BLaER1 (cell line): ENCODE data around the gene TNRC6B.

ENCODE experiments used
- H3K27ac ChIP-seq: shearing (Covaris generic); formaldehyde crosslinking; 2 replicates; pipeline ENCODE4 v1.8.1; 2022
- H3K27me3 ChIP-seq: shearing (Covaris generic); formaldehyde crosslinking; 2 replicates; pipeline ENCODE4 v1.8.1; 2022
- H3K36me3 ChIP-seq: shearing (Covaris generic); formaldehyde crosslinking; 2 replicates; pipeline ENCODE4 v1.8.1; 2022
- H3K4me1 ChIP-seq: shearing (Covaris generic); formaldehyde crosslinking; 2 replicates; pipeline ENCODE4 v1.8.1; 2022
- H3K4me2 ChIP-seq: shearing (Covaris generic); formaldehyde crosslinking; 2 replicates; pipeline ENCODE4 v1.8.1; 2022
- H3K4me3 ChIP-seq: shearing (Covaris generic); formaldehyde crosslinking; 2 replicates; pipeline ENCODE4 v1.8.1; 2022
- H3K9ac ChIP-seq: shearing (Covaris generic); formaldehyde crosslinking; 2 replicates; pipeline ENCODE4 v1.8.1; 2022
- H3K9me3 ChIP-seq: shearing (Covaris generic); formaldehyde crosslinking; 2 replicates; pipeline ENCODE4 v1.8.1; 2022
- H4K20me1 ChIP-seq: shearing (Covaris generic); formaldehyde crosslinking; 2 replicates; pipeline ENCODE4 v1.8.1; 2022
- Cebpa-rat ChIP-seq: shearing (Covaris generic); IDR thresholded peaks from 2 replicates; pipeline ENCODE4 v1.8.1; 2022

TNRC6B gene

DNA sequence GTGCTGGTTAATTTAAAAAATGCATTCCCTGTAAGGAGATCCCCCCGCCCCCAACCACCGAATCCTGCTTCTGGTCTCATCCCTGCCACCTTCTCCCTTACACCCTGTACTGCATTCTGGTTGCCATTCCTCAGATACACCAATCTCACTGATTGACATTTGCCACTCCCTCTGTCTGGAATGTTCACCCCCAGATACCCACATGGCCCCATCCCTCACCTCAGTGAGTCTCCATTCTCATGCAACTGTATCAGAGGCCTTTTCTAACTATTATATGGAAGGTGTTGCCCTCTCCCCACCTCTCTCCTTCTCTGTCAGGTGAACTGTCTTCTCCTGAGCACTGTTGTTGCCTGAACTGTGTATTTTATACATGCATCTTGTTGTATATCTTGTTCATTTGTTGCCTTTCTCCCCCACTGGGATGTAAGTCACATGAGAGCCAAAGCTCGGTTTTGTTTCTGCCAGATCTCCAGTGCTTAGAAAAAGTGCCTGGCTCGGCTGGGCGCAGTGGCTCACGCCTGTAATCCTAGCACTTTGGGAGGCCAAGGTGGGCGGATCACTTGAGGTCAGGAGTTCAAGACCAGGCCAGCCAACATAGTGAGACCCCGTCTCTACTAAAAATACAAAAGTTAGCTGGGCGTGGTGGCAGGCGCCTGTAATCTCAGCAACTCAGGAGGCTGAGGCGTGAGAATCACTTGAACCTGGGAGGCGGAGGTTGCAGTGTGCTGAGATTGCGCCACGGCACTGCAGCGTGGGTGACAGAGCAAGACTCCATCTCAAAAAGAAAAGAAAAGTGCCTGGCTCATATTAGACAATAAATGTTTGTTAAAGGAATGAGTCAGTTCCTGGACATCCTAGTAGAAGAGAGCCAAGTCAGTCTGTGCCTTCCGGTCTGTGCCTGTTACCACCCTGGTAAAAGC is 61.0 kb downstream of the TNRC6B start:
- H3K9me3 ChIP-seq, result no peaks in the 10 kb centered on the region
- H3K4me2 ChIP-seq, result no peak overlapping the region
- TF ChIP-seq Cebpa-rat, result no peak
- H4K20me1 ChIP-seq, result peaks cover 97% of the 10 kb centered on the region
- peaks cover 56% of the 10 kb centered on the region for H3K4me1 ChIP-seq
- no peak overlapping the region for H3K27ac ChIP-seq
- no peak overlapping the region for H3K9ac ChIP-seq
- no peaks in the 10 kb centered on the region for H3K27me3 ChIP-seq
- no peak overlapping the region for H3K4me3 ChIP-seq
- peaks cover 26% of the 10 kb centered on the region for H3K36me3 ChIP-seq

DNA sequence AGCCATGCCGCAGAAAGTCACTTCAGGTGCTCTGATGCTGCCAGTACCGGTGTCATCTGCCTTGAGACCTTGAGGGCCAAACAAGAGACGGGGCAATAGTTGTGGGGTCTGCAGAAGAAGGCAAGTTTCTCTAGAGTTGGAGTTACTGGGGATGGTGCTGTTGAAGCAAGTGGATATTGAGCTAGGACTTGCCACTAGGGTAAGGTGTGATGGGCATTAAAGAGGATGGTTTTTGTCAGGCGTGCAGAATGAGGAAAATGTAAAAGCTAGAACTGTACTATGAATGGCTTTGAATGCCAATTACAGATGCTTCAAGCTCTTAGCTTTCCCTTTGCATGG is 61.6 kb downstream of the TNRC6B start:
- H3K9ac ChIP-seq, result no peak overlapping the region
- H3K4me2 ChIP-seq, result no peak overlapping the region
- peaks cover 97% of the 10 kb centered on the region for H4K20me1 ChIP-seq
- H3K36me3 ChIP-seq, result peaks cover 22% of the 10 kb centered on the region
- H3K9me3 ChIP-seq, result no peaks in the 10 kb centered on the region
- H3K27ac ChIP-seq, result no peak overlapping the region
- peaks cover 56% of the 10 kb centered on the region for H3K4me1 ChIP-seq
- no peaks in the 10 kb centered on the region for H3K27me3 ChIP-seq
- no peak for TF ChIP-seq Cebpa-rat
- no peak overlapping the region for H3K4me3 ChIP-seq

DNA sequence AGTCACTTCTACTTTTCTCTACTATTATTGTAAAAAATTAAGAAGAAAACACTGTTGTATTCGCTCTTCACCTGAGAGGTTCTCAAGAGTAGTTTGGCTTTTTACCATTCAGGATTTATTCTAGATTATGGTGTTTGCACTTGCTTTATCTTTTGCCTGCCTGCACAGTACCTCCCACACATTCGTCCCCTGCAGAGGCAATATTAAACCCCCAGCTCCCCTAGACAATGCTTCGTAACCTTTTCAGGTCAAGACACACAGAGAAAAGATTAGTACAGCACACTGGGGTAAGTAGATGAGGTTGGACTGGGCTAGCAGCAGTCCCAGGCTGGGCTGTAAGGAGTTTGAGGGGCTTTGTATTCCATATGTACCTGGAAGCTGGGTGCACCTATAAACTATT is 62.4 kb downstream of the TNRC6B start:
- Histone ChIP-seq H3K27ac (no peak overlapping the region; the same call in 1 of the 2 replicates), H3K9ac (no peak overlapping the region), H3K4me1 (peaks cover 52% of the 10 kb centered on the region), H3K4me3 (no peak overlapping the region), H3K36me3 (peaks cover 26% of the 10 kb centered on the region), H4K20me1 (peaks cover 93% of the 10 kb centered on the region), H3K9me3 (no peaks in the 10 kb centered on the region), H3K27me3 (no peaks in the 10 kb centered on the region), H3K4me2 (no peak overlapping the region; the same call in 1 of the 2 replicates)
- no peak for TF ChIP-seq Cebpa-rat

DNA sequence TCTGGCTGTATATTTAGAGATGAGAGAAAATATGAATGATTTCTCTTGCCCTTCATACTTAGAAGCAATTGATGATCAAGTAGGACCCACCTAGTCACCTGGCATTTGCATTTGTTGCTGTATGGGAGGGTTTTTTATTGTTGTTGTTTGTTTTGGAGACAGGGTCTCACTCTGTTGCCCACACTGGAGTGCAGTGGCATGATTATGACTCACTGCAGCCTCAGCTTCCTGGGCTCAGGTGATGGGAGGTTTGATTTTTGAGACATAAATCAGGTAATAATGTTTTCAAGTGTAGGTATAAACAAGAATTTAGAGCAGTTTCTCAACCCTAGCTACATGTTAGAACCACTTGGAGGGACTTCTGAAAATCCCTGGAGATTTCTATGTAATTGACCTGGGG is 63.0 kb downstream of the TNRC6B start:
- Histone ChIP-seq H3K27ac (no peak overlapping the region), H3K9me3 (no peaks in the 10 kb centered on the region), H3K9ac (no peak overlapping the region), H3K36me3 (peaks cover 29% of the 10 kb centered on the region), H3K4me2 (peak overlapping the region; percentile 28), H4K20me1 (peaks cover 89% of the 10 kb centered on the region), H3K27me3 (no peaks in the 10 kb centered on the region), H3K4me1 (peaks cover 47% of the 10 kb centered on the region), H3K4me3 (no peak overlapping the region)
- TF ChIP-seq Cebpa-rat, result no peak

DNA sequence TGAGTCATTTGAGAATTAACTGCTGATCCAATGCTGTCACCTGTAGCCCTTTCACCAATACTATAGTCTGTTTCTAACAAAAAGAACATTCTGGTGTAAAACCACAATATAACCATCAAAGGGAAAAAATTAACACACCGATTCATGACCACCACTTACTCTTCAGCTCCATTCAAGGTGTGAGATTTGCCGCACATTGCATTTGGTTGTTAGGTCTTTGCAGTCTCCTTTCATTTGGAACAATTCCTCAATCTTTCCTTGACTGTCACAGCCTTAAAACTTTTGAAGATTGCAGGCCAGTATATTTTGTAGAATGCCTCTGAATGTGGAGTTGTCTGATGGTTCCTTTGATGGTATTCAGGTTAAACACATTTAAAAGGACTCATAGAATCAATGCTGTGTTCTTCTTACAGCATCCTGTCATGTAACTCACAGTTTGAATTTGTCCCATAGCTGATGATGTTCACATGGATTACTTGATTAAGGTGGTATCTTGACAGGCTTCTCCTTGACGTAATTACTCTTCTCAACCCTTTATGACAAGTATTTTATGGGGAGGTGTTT is 63.6 kb downstream of the TNRC6B start:
- H3K27ac ChIP-seq, result no peak overlapping the region
- H3K4me2 ChIP-seq, result peak overlapping the region; percentile 28; the same call in 1 of the 2 replicates
- H4K20me1 ChIP-seq, result peaks cover 85% of the 10 kb centered on the region
- H3K36me3 ChIP-seq, result peaks cover 31% of the 10 kb centered on the region
- H3K27me3 ChIP-seq, result no peaks in the 10 kb centered on the region
- H3K4me1 ChIP-seq, result peaks cover 47% of the 10 kb centered on the region
- H3K4me3 ChIP-seq, result no peak overlapping the region
- H3K9me3 ChIP-seq, result no peaks in the 10 kb centered on the region
- no peak overlapping the region for H3K9ac ChIP-seq
- no peak for TF ChIP-seq Cebpa-rat

DNA sequence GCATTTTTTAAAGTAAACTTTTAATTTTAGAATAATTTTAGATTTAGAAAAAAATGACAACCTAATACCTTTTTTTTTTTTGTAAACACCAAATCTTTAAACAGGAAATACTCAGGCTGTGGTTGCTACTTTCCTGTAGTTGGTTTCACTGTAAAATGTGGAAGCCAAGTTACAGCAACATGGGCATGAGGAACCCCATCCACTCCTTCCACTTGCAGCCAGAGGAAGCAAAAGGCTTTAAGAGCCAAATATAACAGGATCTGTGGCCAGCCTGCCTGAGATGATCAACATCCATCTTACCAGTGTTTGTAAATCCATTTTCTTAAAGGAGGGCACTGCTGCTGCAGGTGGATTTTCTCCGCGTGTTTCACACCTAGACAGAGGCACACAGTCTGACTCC is 66.2 kb downstream of the TNRC6B start:
- Histone ChIP-seq H3K27ac (peak overlapping the region; percentile 40; the same call in 1 of the 2 replicates), H4K20me1 (peaks cover 80% of the 10 kb centered on the region), H3K9ac (no peak overlapping the region), H3K4me3 (no peak overlapping the region), H3K9me3 (no peaks in the 10 kb centered on the region), H3K4me2 (peak overlapping the region; percentile 75), H3K4me1 (peaks cover 44% of the 10 kb centered on the region), H3K27me3 (no peaks in the 10 kb centered on the region), H3K36me3 (peaks cover 37% of the 10 kb centered on the region)
- TF ChIP-seq Cebpa-rat, result no peak

DNA sequence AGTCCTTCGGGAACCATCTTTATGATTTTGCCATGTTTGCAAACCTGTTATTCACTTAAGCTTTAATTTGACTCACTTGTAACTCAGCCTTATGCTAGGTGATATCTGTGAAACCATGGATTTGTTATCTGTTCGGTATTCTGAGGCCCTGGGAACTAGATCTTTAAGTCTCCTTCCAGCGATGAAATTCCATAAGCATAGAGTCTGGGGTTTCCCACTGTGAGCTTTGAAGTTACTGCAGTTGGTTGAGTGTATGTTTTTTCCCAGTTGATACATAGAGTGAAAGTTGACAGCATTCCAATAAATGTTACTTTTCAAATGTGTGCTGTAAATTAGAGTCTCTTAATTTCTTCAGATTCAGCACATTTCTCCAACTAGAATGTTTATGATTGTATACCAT is 66.9 kb downstream of the TNRC6B start:
- Histone ChIP-seq H3K9ac (no peak overlapping the region), H3K4me3 (no peak overlapping the region), H4K20me1 (peaks cover 80% of the 10 kb centered on the region), H3K27me3 (no peaks in the 10 kb centered on the region), H3K27ac (peak overlapping the region; percentile 40; the same call in 1 of the 2 replicates), H3K36me3 (peaks cover 43% of the 10 kb centered on the region), H3K9me3 (no peaks in the 10 kb centered on the region), H3K4me1 (peaks cover 48% of the 10 kb centered on the region), H3K4me2 (no peak overlapping the region)
- TF ChIP-seq Cebpa-rat, result no peak

DNA sequence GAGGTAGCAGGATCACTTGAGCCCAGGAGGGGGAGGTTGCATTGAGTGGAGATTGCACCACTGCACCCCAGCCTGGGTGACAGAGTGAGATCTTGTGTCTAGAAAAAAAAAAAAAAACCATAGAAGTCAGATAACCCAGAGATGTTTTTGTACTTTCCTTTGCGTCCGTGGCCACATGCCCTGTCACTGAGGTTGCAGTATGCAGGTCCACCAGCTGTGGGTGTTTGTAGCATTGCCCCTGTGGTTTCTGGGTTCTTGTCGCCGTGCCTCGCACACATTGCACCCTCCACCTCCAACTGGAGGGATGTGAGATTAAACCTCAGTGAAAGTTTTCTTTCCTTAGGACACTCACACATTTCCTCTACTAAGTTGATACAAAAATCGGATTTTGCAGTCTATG is 70.3 kb downstream of the TNRC6B start:
- Histone ChIP-seq H3K27me3 (no peaks in the 10 kb centered on the region), H4K20me1 (peaks cover 58% of the 10 kb centered on the region), H3K27ac (no peak overlapping the region), H3K9ac (no peak overlapping the region), H3K4me3 (no peak overlapping the region), H3K4me1 (peaks cover 24% of the 10 kb centered on the region), H3K4me2 (no peak overlapping the region), H3K9me3 (no peaks in the 10 kb centered on the region), H3K36me3 (peaks cover 76% of the 10 kb centered on the region)
- no peak for TF ChIP-seq Cebpa-rat

DNA sequence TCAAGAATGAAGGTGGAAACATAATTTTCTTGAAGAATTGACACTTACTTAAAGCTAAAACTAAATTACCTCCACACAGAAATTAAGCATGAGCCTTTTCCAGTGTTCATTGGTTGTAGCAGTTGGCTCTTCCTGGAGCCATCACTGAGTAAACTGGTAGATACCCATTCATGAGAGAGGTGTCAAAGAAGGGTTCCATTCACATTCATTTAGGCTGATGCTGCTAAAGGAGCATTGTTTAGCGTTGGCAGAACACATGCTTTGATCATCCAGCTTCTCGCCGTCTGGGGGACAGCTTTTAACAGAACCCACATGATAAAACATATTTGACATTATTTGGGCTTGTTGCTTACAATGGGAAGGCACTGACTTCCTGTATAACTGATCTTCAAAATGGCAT is 71.6 kb downstream of the TNRC6B start:
- Histone ChIP-seq H3K4me1 (peaks cover 12% of the 10 kb centered on the region), H3K36me3 (peaks cover 88% of the 10 kb centered on the region), H3K4me3 (no peak overlapping the region), H3K27me3 (no peaks in the 10 kb centered on the region), H3K9ac (no peak overlapping the region), H3K4me2 (no peak overlapping the region), H3K27ac (no peak overlapping the region), H3K9me3 (no peaks in the 10 kb centered on the region), H4K20me1 (peaks cover 44% of the 10 kb centered on the region)
- no peak for TF ChIP-seq Cebpa-rat

DNA sequence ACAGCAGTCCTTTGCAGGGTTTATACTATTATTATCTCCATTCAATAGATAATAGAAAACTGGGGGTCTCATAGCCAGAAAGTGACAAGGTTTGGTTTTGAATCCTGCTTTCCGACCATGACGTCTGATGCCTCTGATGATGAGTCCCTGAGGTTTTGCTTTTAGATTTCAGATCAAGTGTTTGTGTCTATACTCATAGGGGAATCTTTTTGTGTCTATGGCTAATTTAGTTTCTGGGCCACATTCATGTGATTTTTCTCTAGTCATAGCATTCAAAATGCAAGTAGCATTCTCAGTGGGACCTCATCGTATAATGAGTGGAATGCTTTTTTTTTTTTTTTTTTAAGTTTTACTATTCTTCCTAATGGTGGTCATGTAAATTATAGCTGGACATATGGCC is 72.9 kb downstream of the TNRC6B start:
- no peak overlapping the region for H3K4me2 ChIP-seq
- peaks cover 39% of the 10 kb centered on the region for H4K20me1 ChIP-seq
- H3K4me1 ChIP-seq, result peaks cover 9% of the 10 kb centered on the region; the same call in 1 of the 2 replicates
- H3K9me3 ChIP-seq, result no peaks in the 10 kb centered on the region
- H3K27me3 ChIP-seq, result no peaks in the 10 kb centered on the region
- H3K27ac ChIP-seq, result no peak overlapping the region
- no peak overlapping the region for H3K9ac ChIP-seq
- H3K4me3 ChIP-seq, result no peak overlapping the region
- H3K36me3 ChIP-seq, result peaks cover 96% of the 10 kb centered on the region
- TF ChIP-seq Cebpa-rat, result no peak
